ENCODE data around the gene ORC5. TPM values are rescaled to one million over a fixed set of nuclear protein-coding genes. Genes with fewer than 3 reads are reported as not detected.

Gene ORC5
- total and polyA plus RNA-seq, 10 of the 15 experiments (the other 5 are each of a cell fraction or from before 2014, with no cell fraction given) = 14.8 to 58.6 (median 30.3) TPM

DNA sequence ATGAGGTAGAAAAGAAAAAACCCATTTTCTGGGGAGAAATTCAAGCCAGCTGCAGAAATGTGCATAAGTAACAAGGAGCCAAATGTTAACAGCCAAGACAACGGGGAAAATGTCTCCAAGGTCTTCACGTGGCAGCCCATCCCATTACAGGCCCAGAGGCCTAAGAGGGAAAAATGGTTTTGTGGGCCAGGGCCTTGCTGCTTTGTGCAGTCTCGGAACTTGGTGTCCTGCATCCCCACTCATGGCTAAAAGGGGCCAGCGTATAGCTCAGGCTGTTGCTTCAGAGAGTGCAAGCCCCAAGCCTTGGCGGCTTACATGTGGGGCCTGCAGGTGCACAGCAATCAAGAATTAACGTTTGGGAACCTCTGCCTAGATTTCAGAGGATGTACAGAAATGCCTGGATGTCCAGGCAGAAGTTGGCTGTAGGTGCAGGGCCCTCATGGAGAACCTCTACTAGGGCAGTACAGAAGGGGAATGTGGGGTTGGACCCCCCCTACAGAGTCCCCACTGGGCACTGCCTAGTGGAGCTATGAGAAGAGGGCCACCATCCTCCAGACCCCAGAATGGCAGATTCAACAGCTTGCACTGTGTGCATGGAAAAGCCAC, 9.0 kb downstream of the ORC5 start:
- DNase-seq (ENCODE audit: low read depth, low spot score) = no peak
- Histone ChIP-seq H3K27ac (ENCODE audit: control insufficient read depth, insufficient read depth) (no peak overlapping the region), H3K9me3 (replicated peaks; ENCODE audit: control insufficient read depth, insufficient read depth, low read length) (peaks cover 11% of the 10 kb centered on the region; the same call in 2 of the 3 replicates), H3K4me3 (no peak overlapping the region), H3K4me1 (ENCODE audit: control insufficient read depth, insufficient read depth, low read length) (no peaks in the 10 kb centered on the region), H3K36me3 (ENCODE audit: control insufficient read depth in 2 of 2, insufficient read depth in 2 of 2, low read length in 1 of 2) (peaks cover 11 to 45% of the 10 kb centered on the region in 2 experiments), H3K9ac (ENCODE audit: control insufficient read depth, insufficient read depth, low read length) (no peak overlapping the region), H3K4me2 (ENCODE audit: control insufficient read depth, insufficient read depth) (no peak overlapping the region), H3K27me3 (replicated peaks in 1 of 2; ENCODE audit: control insufficient read depth in 2 of 2, insufficient read depth in 2 of 2, low read length in 1 of 2) (no peaks in the 10 kb centered on the region), H3K79me2 (ENCODE audit: control insufficient read depth, insufficient read depth, low read length) (no peaks in the 10 kb centered on the region; the same call in 1 of the 2 replicates), H2AFZ (ENCODE audit: control insufficient read depth, low read depth, low read length) (no peak overlapping the region), H4K20me1 (ENCODE audit: control insufficient read depth, insufficient read depth) (no peaks in the 10 kb centered on the region)
- POLR2A ChIA-PET = no interaction called here
- CTCF ChIA-PET = no interaction called here
- RAD21 ChIA-PET (ENCODE audit: unreplicated experiment) = no interaction called here
- no peak for ATAC-seq
- SMC1A ChIA-PET (ENCODE audit: uncharacterized antibody, unreplicated experiment) = no interaction called here
- no TSS peak for BruUV-seq (replicated peaks)
- no peak for FAIRE-seq
- in situ Hi-C loops (cut with MboI) (no loop called here), intact Hi-C loops (cut with micrococcal nuclease; ENCODE audit: unreplicated experiment) (no loop called here)
- over 99% methylated on average over 6 of the region's 6 CpGs for WGBS (ENCODE audit: insufficient coverage, insufficient replicate concordance, low lambda C conversion rate, missing lambda C conversion rate)
- TF ChIP-seq CBX5 (IDR thresholded peaks at IDR 0.05; ENCODE audit: low read depth) = peak; percentile 48; the same call in 1 of the 2 replicates
- TF ChIP-seq EED (IDR thresholded peaks at IDR 0.05; ENCODE audit: low read depth) = no peak

- Histone ChIP-seq H4K20me1 (ENCODE audit: control insufficient read depth, insufficient read depth) (no peaks in the 10 kb centered on the region), H3K79me2 (ENCODE audit: control insufficient read depth, insufficient read depth, low read length) (no peaks in the 10 kb centered on the region), H3K27me3 (replicated peaks in 1 of 2; ENCODE audit: control insufficient read depth in 2 of 2, insufficient read depth in 2 of 2, low read length in 1 of 2) (no peaks in the 10 kb centered on the region), H3K9me3 (replicated peaks; ENCODE audit: control insufficient read depth, insufficient read depth, low read length) (peaks cover 11% of the 10 kb centered on the region; the same call in 2 of the 3 replicates), H3K36me3 (ENCODE audit: control insufficient read depth in 2 of 2, insufficient read depth in 2 of 2, low read length in 1 of 2) (peaks cover 10 to 38% of the 10 kb centered on the region in 2 experiments), H3K27ac (ENCODE audit: control insufficient read depth, insufficient read depth) (no peak overlapping the region), H3K4me2 (ENCODE audit: control insufficient read depth, insufficient read depth) (no peak overlapping the region), H3K4me3 (no peak overlapping the region), H2AFZ (ENCODE audit: control insufficient read depth, low read depth, low read length) (no peak overlapping the region), H3K4me1 (ENCODE audit: control insufficient read depth, insufficient read depth, low read length) (no peaks in the 10 kb centered on the region), H3K9ac (ENCODE audit: control insufficient read depth, insufficient read depth, low read length) (no peak overlapping the region)
- CTCF ChIA-PET = no interaction called here
- POLR2A ChIA-PET = no interaction called here
- DNase-seq (ENCODE audit: low read depth, low spot score) (no peak), ATAC-seq (no peak), FAIRE-seq (no peak)
- TF ChIP-seq USF1 (IDR thresholded peaks at IDR 0.05; ENCODE audit: borderline replicate concordance, extremely low read length, insufficient read depth, low read depth, low read length) (no peak), POLR2A (IDR thresholded peaks at IDR 0.05; ENCODE audit: low read depth, low read length) (no peak), IKZF1 (conservative IDR thresholded peaks at IDR 0.05) (no peak), CBFB (IDR thresholded peaks at IDR 0.05; ENCODE audit: low read depth) (no peak), HDGF (IDR thresholded peaks at IDR 0.05) (no peak), NFIC (IDR thresholded peaks at IDR 0.05; ENCODE audit: low read depth, low read length) (no peak), POU2F2 (IDR thresholded peaks at IDR 0.05; ENCODE audit: borderline replicate concordance, low read depth, low read length) (no peak), RB1 (IDR thresholded peaks at IDR 0.05; ENCODE audit: borderline replicate concordance) (no peak), NBN (IDR thresholded peaks at IDR 0.05) (no peak), TBL1XR1 (IDR thresholded peaks at IDR 0.05; ENCODE audit: low read depth, low read length) (no peak), MTA2 (IDR thresholded peaks at IDR 0.05; ENCODE audit: low read depth) (no peak), HDAC6 (IDR thresholded peaks at IDR 0.05; ENCODE audit: unreplicated experiment) (no peak)
- in situ Hi-C loops (cut with MboI) (no loop called here), intact Hi-C loops (cut with micrococcal nuclease; ENCODE audit: unreplicated experiment) (no loop called here)
- SMC1A ChIA-PET (ENCODE audit: uncharacterized antibody, unreplicated experiment) = no interaction called here
- WGBS (ENCODE audit: insufficient coverage, insufficient replicate concordance, low lambda C conversion rate, missing lambda C conversion rate) = 95% methylated on average over 2 of the region's 2 CpGs
- RAD21 ChIA-PET (ENCODE audit: unreplicated experiment) = no interaction called here
- BruUV-seq (replicated peaks) = no TSS peak
These were observed 11.7 kb downstream of the ORC5 start for GRCh38 chr7:104196161-104196560.
